Measurements from ENCODE around the gene GXYLT2.

The GXYLT2 gene

DNA sequence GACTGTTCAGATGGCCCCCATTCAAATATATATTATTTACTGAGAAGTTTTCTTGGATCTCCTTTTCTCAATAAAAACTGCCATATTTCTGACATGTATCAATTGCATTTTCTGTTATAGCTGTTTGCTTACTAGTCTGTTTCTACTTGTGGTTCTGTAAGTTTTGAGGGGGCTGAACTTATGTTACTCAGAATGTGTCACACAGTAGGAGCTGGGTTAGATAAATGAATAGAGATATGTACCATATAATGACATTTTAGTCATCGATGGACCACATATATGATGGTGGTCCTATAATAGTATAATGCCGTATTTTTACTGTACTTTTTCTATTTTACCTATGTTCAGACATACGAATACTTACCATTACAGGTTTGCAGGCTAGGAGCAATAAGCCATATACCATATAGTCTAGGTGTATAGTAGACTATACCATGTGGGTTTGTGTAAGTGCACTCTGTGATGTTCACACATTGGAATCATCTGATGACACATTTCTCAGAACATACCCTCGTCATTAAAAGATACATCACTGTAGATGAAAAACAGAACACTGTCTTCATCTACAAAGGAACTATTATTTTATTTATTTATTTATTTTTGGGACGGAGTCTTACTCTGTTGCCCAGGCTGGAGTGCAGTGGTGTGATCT is 131.1 kb downstream of the GXYLT2 start:
- DNase-seq (ENCODE audit: low spot score), result no peak

DNA sequence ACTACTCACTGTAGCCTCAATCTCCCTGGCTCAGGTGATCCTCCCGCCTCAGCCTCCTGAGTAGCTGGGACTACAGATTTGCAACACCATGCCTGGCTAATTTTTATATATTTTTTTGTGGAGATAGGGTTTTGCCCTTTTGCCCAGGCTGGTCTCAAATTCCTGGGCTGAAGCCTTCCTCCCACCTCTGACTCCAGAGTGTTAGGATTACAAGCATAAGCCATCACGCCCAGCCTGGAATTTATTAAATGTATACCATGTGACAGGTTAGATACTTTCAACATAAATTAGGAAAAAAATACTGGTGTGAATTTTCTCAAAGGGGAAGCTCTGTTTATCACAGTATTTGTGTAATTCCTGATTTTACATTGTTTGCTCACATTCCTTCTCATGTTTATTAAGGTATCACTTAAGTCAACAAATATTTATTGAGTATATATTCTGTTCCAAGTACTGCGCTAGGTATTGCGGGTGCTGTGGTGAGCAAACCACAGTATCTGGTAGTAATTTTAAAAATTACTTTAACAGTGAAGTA is 133.5 kb downstream of the GXYLT2 start:
- no peak for DNase-seq (ENCODE audit: low spot score)

DNA sequence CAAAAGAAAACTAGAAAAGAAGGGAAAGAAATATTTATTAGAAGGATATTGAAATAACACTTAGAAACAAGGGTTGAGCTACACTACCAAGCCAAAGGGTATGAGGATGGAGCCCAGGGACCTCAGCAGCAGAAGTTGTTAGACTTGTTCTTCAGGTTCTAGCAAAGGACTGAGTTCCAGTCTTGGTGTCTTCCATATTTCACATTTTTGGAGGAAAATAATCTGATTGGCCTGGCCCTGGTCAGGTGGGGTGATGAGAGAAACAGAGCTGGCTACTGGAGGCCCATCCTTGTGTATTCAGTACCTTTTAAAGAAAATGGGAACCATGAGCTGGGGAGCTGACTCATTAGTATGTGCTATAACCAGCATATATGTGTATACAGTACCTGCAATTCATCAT is 137.0 kb downstream of the GXYLT2 start:
- no peak for DNase-seq (ENCODE audit: low spot score)

DNA sequence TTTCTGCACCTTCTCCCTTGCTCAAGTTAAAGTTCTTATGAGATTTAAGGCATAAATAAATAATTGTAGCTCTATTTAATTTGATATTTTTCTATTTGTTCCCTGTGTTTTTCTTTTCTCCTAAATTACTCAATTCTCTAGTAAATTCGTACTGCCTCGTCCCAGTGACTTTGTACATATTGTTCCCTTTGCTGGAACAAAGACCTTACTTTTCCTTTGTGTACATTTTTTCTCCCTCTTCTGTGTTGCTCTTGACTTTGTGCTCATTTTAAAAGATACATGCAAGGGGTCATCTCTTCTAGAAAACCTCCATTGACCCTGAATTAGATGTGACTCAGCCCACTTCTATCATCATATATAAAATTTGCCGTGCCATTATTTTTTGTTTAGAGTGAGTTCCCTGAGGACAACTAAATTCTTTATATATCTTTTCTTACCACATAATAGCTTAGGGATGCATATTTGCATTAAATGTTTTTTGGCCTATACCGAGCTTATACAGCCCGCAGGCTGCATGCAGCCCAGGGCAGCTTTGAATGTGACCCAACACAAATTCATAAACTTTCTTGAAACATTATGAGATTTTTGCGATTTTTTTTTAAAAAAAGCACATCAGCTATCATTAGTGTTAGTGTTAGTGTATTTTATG is 138.4 kb downstream of the GXYLT2 start:
- DNase-seq (ENCODE audit: low spot score), result peak; percentile 38
